Gastrocnemius medialis (tissue), 4 donors: ENCODE results near the gene METRNL. TPM values are rescaled to one million over a fixed set of nuclear protein-coding genes. Genes with fewer than 3 reads are reported as not detected.

Experiments
- ATAC-seq, 2 donors: fragments of 150-250 bp; one replicate each; pipeline ENCODE4 v1.9.1; 2016
- DNase-seq, 2 donors: peaks; one replicate each; pipeline ENCODE4 v3.0.0-alpha.2; 2019
- H3K27ac ChIP-seq, 4 donors: fragments of 200-600 bp; sonication (generic); 1 replicate in 1 of 4; 2 replicates in 3 of 4; pipeline ENCODE4 v1.5.1; 2016 to 2018; ENCODE audit warnings: mild to moderate bottlenecking in 2 of 4, moderate library complexity in 1 of 4
- H3K27me3 ChIP-seq, 3 donors: fragments of 200-600 bp; sonication (generic) in 2 of 3; 1 replicate in 1 of 3; 2 replicates in 2 of 3; pipeline versions ENCODE4 v1.5.1 to v1.6.0; 2016 to 2019; ENCODE audit warnings: mild to moderate bottlenecking in 1 of 3, moderate library complexity in 1 of 3
- H3K36me3 ChIP-seq, 2 donors: fragments of 200-600 bp; sonication (generic) in 1 of 2; one replicate each; pipeline ENCODE4 v1.5.1; 2017 to 2018
- H3K4me1 ChIP-seq, 2 donors: fragments of 200-600 bp; sonication (generic) in 1 of 2; one replicate each; pipeline ENCODE4 v1.5.1; 2016 to 2017; ENCODE audit warnings: mild to moderate bottlenecking in 2 of 2
- H3K4me3 ChIP-seq, 4 donors: fragments of 200-600 bp; sonication (generic) in 3 of 4; 1 replicate in 1 of 4; 2 replicates in 3 of 4; pipeline ENCODE4 v1.5.1; 2016 to 2019; ENCODE audit warnings: mild to moderate bottlenecking in 2 of 4
- H3K9me3 ChIP-seq, 3 donors: fragments of 200-600 bp; sonication (generic) in 2 of 3; 1 replicate in 1 of 3; 2 replicates in 2 of 3; pipeline ENCODE4 v1.5.1; 2016 to 2019
- POLR2A ChIP-seq, 2 donors: fragments of 450-650 bp; IDR thresholded peaks; one replicate each; pipeline ENCODE4 v1.6.1; 2017; ENCODE audit warnings: antibody characterized with exemption in 2 of 2, mild to moderate bottlenecking in 2 of 2, moderate library complexity in 2 of 2
- in situ Hi-C, 4 donors: fragments of 200-750 bp; cut with MboI; loops; one replicate each; pipeline versions ENCODE4 v1.15.0 to v1.8.0; 2017; ENCODE audit warnings: low sequenced_read_pairs in 4 of 4
- intact Hi-C: fragments of 100-400 bp; cut with DNase I; formaldehyde crosslinking; loops from one replicate; pipeline ENCODE4 v1.15.1; 2023; ENCODE audit warnings: low total_unique reads
- total RNA-seq, 4 donors: library from RNA; depleted of rRNA; stranded (reverse); fragments of >200 nt; gene quantifications; one replicate each; pipeline versions ENCODE4 v1.1.0 to v1.2.3, GENCODE V29; 2016
- TF ChIP-seq, protein P1 (sequence below), 5 experiments: fragments of 450-650 bp in 3 of 5; fragments of 200-600 bp in 2 of 5; sonication (generic) in 2 of 5; IDR thresholded peaks in 4 of 5; conservative IDR thresholded peaks in 1 of 5; 1 replicate in 4 of 5; 2 replicates in 1 of 5; pipeline ENCODE4 v1.5.1; 2016 to 2019; ENCODE audit warnings: antibody characterized with exemption in 5 of 5, mild to moderate bottlenecking in 3 of 5, moderate library complexity in 3 of 5

Gene METRNL
- total RNA-seq, 4 donors from 2014 or later = 6.6 to 19.7 (median 11.1) TPM

DNA sequence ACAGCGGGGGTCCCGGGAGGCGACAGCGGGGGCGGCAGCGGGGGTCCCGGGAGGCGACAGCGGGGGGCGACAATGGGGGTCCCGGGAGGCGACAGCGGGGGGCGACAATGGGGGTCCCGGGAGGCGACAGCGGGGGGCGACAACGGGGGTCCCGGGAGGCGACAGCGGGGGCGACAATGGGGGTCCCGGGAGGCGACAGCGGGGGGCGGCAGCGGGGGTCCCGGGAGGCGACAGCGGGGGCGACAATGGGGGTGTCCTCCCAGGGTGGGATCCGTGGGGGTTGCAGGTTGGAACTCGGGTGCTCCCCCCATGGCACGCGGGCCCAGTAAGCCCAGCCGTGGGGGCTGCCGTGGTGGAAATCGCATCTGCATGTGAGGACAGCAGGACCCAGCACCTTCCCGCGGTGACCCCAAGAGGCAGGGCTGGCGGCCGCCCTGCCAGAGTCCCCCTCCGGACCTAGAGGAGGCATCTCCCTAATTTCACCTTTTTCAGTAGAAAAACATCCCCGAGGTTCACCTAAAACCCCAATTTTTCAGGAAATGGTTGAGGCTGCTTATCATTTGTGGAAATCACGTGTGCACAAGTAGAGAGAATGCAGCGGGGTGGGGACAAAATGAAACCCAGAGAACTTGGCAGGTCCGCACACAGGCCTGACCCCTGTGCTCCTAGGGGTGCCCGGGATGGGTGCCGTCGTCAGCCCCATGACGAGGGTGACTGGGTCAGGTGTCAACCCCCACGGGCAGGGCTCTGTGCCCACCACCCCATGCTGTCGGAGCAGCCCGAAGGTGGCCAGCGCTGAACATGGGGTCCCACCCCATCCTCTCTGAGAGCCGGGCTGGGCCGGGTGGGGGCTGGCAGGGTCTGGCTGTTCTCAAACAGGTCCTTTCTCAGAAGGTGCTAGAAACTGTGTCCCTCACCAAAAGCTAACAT, 10.5 kb upstream of the METRNL start:
- Histone ChIP-seq H3K4me3 (no peak overlapping the region), H3K27me3 (no peaks in the 10 kb centered on the region), H3K4me1 (no peaks in the 10 kb centered on the region), H3K9me3 (no peaks in the 10 kb centered on the region), H3K36me3 (no peaks in the 10 kb centered on the region), H3K27ac (no peak overlapping the region)
- in situ Hi-C loops = no loop called here
- TF ChIP-seq, protein P1, sequence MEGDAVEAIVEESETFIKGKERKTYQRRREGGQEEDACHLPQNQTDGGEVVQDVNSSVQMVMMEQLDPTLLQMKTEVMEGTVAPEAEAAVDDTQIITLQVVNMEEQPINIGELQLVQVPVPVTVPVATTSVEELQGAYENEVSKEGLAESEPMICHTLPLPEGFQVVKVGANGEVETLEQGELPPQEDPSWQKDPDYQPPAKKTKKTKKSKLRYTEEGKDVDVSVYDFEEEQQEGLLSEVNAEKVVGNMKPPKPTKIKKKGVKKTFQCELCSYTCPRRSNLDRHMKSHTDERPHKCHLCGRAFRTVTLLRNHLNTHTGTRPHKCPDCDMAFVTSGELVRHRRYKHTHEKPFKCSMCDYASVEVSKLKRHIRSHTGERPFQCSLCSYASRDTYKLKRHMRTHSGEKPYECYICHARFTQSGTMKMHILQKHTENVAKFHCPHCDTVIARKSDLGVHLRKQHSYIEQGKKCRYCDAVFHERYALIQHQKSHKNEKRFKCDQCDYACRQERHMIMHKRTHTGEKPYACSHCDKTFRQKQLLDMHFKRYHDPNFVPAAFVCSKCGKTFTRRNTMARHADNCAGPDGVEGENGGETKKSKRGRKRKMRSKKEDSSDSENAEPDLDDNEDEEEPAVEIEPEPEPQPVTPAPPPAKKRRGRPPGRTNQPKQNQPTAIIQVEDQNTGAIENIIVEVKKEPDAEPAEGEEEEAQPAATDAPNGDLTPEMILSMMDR (IDR thresholded peaks at IDR 0.05 in 4 of 5, conservative IDR thresholded peaks at IDR 0.05 in 1 of 5) = no peak
- TF ChIP-seq POLR2A (IDR thresholded peaks at IDR 0.05) = no peak
- intact Hi-C loops = no loop called here
- no peak for ATAC-seq
- no peak for DNase-seq

DNA sequence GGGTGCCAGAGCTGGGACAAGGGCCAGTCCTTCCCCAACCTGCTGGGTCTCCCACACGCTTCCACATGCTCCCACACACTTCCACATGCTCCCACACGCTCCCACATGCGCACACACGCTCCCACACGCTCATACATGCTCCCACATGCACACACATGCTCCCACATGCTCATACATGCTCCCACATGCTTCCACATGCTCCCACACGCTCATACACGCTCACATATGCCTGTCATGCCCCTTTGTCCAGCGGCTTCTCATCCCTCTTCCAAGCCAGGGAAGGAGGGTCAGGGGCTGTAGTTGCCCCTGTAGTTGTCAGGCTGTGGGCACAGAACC, 9.9 kb upstream of the METRNL start:
- TF ChIP-seq, protein P1 (IDR thresholded peaks at IDR 0.05 in 4 of 5, conservative IDR thresholded peaks at IDR 0.05 in 1 of 5) = no peak
- no peak for TF ChIP-seq POLR2A (IDR thresholded peaks at IDR 0.05)
- H3K27ac ChIP-seq = no peak overlapping the region
- H3K36me3 ChIP-seq = no peaks in the 10 kb centered on the region
- in situ Hi-C loops (no loop called here), intact Hi-C loops (no loop called here)
- DNase-seq (no peak), ATAC-seq (no peak)
- no peaks in the 10 kb centered on the region for H3K9me3 ChIP-seq
- no peaks in the 10 kb centered on the region for H3K4me1 ChIP-seq
- no peak overlapping the region for H3K4me3 ChIP-seq
- H3K27me3 ChIP-seq = no peaks in the 10 kb centered on the region

DNA sequence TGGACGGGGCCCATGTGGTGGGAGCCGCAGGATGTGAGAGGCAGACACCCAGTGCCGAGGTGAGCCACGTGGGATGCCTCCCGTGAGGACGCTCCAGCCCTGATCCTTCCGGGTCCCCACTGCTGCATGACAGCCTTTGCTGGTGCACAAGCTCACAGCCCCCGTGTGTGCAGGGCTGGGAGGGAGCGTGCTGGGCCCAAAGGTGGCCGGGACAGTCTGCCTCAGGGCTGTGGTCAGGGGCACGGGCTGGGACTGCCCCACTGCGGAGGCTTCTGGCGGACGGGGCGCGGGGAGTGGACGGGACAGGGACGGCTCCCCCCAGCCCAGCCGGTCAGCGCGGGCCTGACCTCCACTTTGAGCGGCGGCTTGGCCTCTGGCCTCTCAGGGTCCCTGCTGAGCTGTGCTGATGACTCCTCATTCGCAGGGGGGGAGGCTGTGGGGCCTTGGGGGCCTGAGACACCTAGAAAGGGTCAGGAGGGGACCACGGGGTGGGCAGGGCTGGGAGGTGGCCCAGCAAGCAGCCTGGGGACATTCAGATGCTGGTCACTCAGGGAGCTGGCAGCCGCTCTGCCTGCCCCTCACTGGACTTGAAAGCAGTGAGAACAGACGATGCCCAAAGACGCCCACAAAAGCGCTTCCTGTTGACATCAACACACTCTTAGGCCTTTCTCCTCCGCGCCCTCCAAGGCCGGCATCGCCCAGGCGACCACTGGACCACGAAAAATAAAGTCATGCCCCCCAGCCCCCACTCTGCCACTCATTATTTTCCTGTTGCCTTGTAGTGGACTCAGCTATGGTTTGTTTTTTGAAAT, 9.3 kb upstream of the METRNL start:
- in situ Hi-C loops (no loop called here), intact Hi-C loops (no loop called here)
- TF ChIP-seq, protein P1 (IDR thresholded peaks at IDR 0.05 in 4 of 5, conservative IDR thresholded peaks at IDR 0.05 in 1 of 5) = no peak
- no peak for TF ChIP-seq POLR2A (IDR thresholded peaks at IDR 0.05)
- Histone ChIP-seq H3K9me3 (no peaks in the 10 kb centered on the region), H3K4me3 (no peak overlapping the region), H3K27ac (no peak overlapping the region), H3K36me3 (no peaks in the 10 kb centered on the region), H3K4me1 (no peaks in the 10 kb centered on the region), H3K27me3 (no peaks in the 10 kb centered on the region)
- ATAC-seq (no peak), DNase-seq (no peak)

DNA sequence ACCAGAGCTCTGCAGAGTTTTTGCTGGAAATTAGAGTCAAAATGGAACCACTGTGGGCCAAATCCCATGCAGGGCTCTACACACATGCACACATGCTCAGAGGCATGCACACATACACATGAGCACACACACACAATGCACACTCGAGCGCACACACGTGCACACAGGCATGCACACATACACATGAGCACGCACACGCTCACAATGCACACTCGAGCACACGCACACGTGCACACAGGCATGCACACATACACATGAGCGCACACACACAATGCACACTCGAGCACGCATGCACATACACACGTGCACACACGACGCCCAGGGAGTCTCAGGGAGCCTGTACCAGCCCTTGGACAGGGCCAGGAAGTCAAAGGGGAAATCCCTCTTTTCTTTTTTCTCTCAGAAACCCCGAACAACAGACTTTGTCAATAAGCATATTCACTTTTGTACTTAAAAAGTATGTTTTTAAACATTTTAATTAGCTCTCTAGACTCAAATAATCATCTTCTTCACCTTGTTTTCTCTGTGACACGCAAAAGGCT, 8.5 kb upstream of the METRNL start:
- DNase-seq (no peak), ATAC-seq (no peak)
- H3K27me3 ChIP-seq = no peaks in the 10 kb centered on the region
- TF ChIP-seq, protein P1 (IDR thresholded peaks at IDR 0.05 in 4 of 5, conservative IDR thresholded peaks at IDR 0.05 in 1 of 5) = no peak
- TF ChIP-seq POLR2A (IDR thresholded peaks at IDR 0.05) = no peak
- H3K4me3 ChIP-seq = no peak overlapping the region
- no peaks in the 10 kb centered on the region for H3K4me1 ChIP-seq
- in situ Hi-C loops = no loop called here
- intact Hi-C loops = no loop called here
- H3K27ac ChIP-seq = no peak overlapping the region
- no peaks in the 10 kb centered on the region for H3K36me3 ChIP-seq
- no peaks in the 10 kb centered on the region for H3K9me3 ChIP-seq
